SK-N-SH treated with all-trans-retinoic acid at 6 μM for 48 hours (cell line): ENCODE measurements around the gene BICD1.

Experiments used
- ARNTL ChIP-seq: fragments of 450-650 bp; formaldehyde crosslinking; IDR thresholded peaks from 2 replicates; pipeline ENCODE4 v1.5.0; 2020; ENCODE audit warnings: low read depth, mild to moderate bottlenecking, moderate library complexity, borderline replicate concordance
- BACH2 ChIP-seq: fragments of 250-450 bp; sonication (Bioruptor Pico); IDR thresholded peaks from 2 replicates; pipeline ENCODE4 v1.9.0; 2021; ENCODE audit warnings: mild to moderate bottlenecking, borderline replicate concordance
- CSDC2 ChIP-seq: fragments of 250-450 bp; sonication (Bioruptor Pico); IDR thresholded peaks from 2 replicates; pipeline ENCODE4 v1.5.0; 2020; ENCODE audit warnings: mild to moderate bottlenecking, moderate library complexity
- CSRNP3 ChIP-seq: fragments of 250-450 bp; sonication (Bioruptor Pico); IDR thresholded peaks from 2 replicates; pipeline ENCODE4 v1.5.1; 2021; ENCODE audit warnings: mild to moderate bottlenecking, moderate library complexity
- ISL1 ChIP-seq: fragments of 250-450 bp; sonication (Bioruptor Pico); IDR thresholded peaks from 2 replicates; pipeline ENCODE4 v2.1.2; 2022; ENCODE audit warnings: mild to moderate bottlenecking, moderate library complexity
- PATZ1 ChIP-seq: fragments of 250-450 bp; sonication (Bioruptor Pico); IDR thresholded peaks from 2 replicates; pipeline ENCODE4 v1.8.0; 2020; ENCODE audit warnings: mild to moderate bottlenecking, moderate library complexity, borderline replicate concordance
- POU6F1 ChIP-seq: fragments of 250-450 bp; sonication (Bioruptor Pico); IDR thresholded peaks from 2 replicates; pipeline ENCODE4 v1.8.0; 2021; ENCODE audit warnings: low read depth, mild to moderate bottlenecking, moderate library complexity, borderline replicate concordance
- TCF4 ChIP-seq: fragments of 250-450 bp; sonication (Bioruptor Pico); IDR thresholded peaks from 2 replicates; pipeline ENCODE4 v1.8.0; 2021; ENCODE audit warnings: mild to moderate bottlenecking, moderate library complexity, borderline replicate concordance
- ZC3H10 ChIP-seq: fragments of 250-450 bp; sonication (Bioruptor Pico); IDR thresholded peaks from 2 replicates; pipeline ENCODE4 v1.5.1; 2021; ENCODE audit warnings: mild to moderate bottlenecking, moderate library complexity
- ZFP3 ChIP-seq: fragments of 250-450 bp; sonication (Bioruptor Pico); IDR thresholded peaks from 2 replicates; pipeline ENCODE4 v1.5.0; 2020; ENCODE audit warnings: mild to moderate bottlenecking, moderate library complexity
- ZFP30 ChIP-seq: fragments of 450-650 bp; formaldehyde crosslinking; IDR thresholded peaks from 2 replicates; pipeline ENCODE4 v1.5.0; 2022; ENCODE audit warnings: mild to moderate bottlenecking, moderate library complexity

DNA sequence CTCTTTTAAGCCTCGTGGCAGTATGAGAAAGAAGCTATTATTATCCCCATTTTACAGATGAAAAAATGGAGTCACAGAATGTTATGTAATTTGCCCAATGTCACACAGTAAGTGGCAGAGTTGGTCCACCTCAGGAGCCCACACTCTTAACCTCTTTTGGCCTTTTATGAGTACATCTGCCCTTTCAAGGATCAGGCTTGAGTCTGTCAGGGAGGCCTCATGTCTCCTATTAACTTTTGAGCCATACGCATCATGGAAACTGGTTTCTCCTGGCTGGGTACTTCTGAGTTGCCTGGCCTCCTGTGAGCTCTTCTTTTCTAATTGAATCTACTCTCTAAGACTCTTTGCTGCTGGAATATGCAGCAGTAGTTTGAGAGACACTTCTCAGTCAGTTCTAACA is 101.7 kb downstream of the BICD1 start:
- TF ChIP-seq CSDC2 (CRISPR knock-in tag) (no peak), PATZ1 (CRISPR knock-in tag) (no peak), ZFP30 (no peak), ZC3H10 (CRISPR knock-in tag) (no peak), CSRNP3 (CRISPR knock-in tag) (no peak), ZFP3 (CRISPR knock-in tag) (no peak), TCF4 (no peak), POU6F1 (CRISPR knock-in tag) (no peak), ISL1 (CRISPR knock-in tag) (no peak), ARNTL (CRISPR knock-in tag) (no peak), BACH2 (CRISPR knock-in tag) (no peak)
